Measurements from ENCODE around the gene MED15.
A peak's percentile ranks its signal among the peaks of the same experiment; 100 is the strongest.

Gene MED15

GRCh38 chr22:20567371-20567847, 60.0 kb downstream of the MED15 start:
- H3K9ac ChIP-seq (ENCODE audit: low read depth, low read length, poor library complexity, severe bottlenecking) = no peak overlapping the region
- no peaks in the 10 kb centered on the region; the same call in 1 of the 2 replicates for H3K79me2 ChIP-seq (ENCODE audit: insufficient read depth, low read length)
- H2AFZ ChIP-seq (ENCODE audit: low read length) = no peak overlapping the region
- H3K4me2 ChIP-seq (ENCODE audit: low read depth, low read length, poor library complexity, severe bottlenecking) = no peak overlapping the region
- no peaks in the 10 kb centered on the region for H3K27me3 ChIP-seq (ENCODE audit: insufficient read depth, low read length, poor library complexity, severe bottlenecking)
- H3K36me3 ChIP-seq (ENCODE audit: insufficient read depth, low read length) = peaks cover 71% of the 10 kb centered on the region; the same call in 1 of the 2 replicates
- no peaks in the 10 kb centered on the region for H3K9me3 ChIP-seq (ENCODE audit: insufficient read depth, low read depth, low read length)
- TF ChIP-seq EZH2phosphoT487 (IDR thresholded peaks at IDR 0.05; ENCODE audit: borderline replicate concordance) = no peak
- TF ChIP-seq CTCF (conservative IDR thresholded peaks at IDR 0.05; ENCODE audit: low read length) = no peak
- peaks cover 4% of the 10 kb centered on the region for H4K20me1 ChIP-seq (ENCODE audit: insufficient read depth, low read length, poor library complexity, severe bottlenecking)
- no peaks in the 10 kb centered on the region for H3K9me2 ChIP-seq (replicated peaks; ENCODE audit: low read depth, low read length)
- no peaks in the 10 kb centered on the region; the same call in 1 of the 2 replicates for H3F3A ChIP-seq (ENCODE audit: low read depth)
- H3K4me3 ChIP-seq (ENCODE audit: low read length, poor library complexity, severe bottlenecking) = no peak overlapping the region
- peaks cover 27% of the 10 kb centered on the region for H3K4me1 ChIP-seq (ENCODE audit: insufficient read depth, low read length, poor library complexity, severe bottlenecking)

DNA sequence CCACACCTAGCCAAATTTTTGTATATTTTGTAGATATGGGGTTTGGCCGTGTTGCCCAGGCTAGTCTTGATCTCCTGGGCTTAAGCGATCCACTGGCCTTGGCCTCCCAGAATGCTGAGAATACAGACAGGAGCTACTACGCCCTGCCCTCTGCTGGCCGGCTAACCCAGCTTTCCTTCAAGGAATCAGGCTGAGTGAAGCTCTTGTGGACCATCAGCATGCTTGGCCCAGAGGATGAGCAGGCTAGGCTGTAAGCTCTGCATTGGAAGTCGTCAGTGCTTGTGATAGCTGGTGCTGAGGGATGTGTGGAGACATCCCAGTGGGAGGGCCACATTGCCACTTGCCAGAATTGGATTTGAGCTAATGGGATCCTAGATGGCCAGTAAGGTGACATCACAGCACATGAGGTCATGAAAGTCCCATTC, 60.6 kb downstream of the MED15 start:
- Histone ChIP-seq H3K4me1 (ENCODE audit: insufficient read depth, low read length, poor library complexity, severe bottlenecking) (peaks cover 27% of the 10 kb centered on the region), H3K79me2 (ENCODE audit: insufficient read depth, low read length) (no peaks in the 10 kb centered on the region; the same call in 1 of the 2 replicates), H3K4me2 (ENCODE audit: low read depth, low read length, poor library complexity, severe bottlenecking) (no peak overlapping the region), H4K20me1 (ENCODE audit: insufficient read depth, low read length, poor library complexity, severe bottlenecking) (peaks cover 4% of the 10 kb centered on the region), H3K4me3 (ENCODE audit: low read length, poor library complexity, severe bottlenecking) (no peak overlapping the region), H3F3A (ENCODE audit: low read depth) (no peaks in the 10 kb centered on the region; the same call in 1 of the 2 replicates), H3K27me3 (ENCODE audit: insufficient read depth, low read length, poor library complexity, severe bottlenecking) (no peaks in the 10 kb centered on the region), H3K9me2 (replicated peaks; ENCODE audit: low read depth, low read length) (no peaks in the 10 kb centered on the region), H3K9ac (ENCODE audit: low read depth, low read length, poor library complexity, severe bottlenecking) (no peak overlapping the region), H2AFZ (ENCODE audit: low read length) (no peak overlapping the region), H3K9me3 (ENCODE audit: insufficient read depth, low read depth, low read length) (no peaks in the 10 kb centered on the region), H3K36me3 (ENCODE audit: insufficient read depth, low read length) (peaks cover 75% of the 10 kb centered on the region; the same call in 1 of the 2 replicates)
- TF ChIP-seq EZH2phosphoT487 (IDR thresholded peaks at IDR 0.05; ENCODE audit: borderline replicate concordance) (no peak), CTCF (conservative IDR thresholded peaks at IDR 0.05; ENCODE audit: low read length) (peak; percentile 30; the same call in 1 of the 2 replicates)

DNA sequence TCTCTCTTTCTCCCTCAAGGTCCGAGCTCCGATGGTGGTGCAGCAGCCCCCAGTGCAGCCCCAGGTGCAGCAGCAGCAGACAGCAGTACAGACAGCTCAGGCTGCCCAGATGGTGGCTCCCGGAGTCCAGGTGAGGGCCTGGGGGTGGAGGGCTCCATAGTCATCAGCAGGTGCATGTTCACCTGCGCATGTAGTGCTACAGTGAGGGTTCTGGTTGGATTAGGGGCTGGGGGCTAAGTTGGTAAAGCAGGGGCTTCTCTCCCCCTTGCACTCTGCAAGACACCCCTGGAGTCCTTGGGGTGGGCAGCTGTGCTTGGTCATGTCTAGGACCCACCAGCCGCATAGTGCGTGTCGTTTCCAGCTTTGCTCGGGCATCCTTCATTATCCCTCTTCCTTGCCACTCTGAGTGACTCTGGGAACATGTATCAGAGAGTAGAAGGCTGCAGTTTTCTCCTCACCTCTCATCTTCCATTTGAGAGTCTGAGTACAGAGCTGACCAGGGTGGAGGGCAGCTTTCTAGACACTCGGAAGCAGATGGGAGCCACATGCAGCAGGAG, 61.2 kb downstream of the MED15 start:
- Histone ChIP-seq H3K27me3 (ENCODE audit: insufficient read depth, low read length, poor library complexity, severe bottlenecking) (no peaks in the 10 kb centered on the region), H3F3A (ENCODE audit: low read depth) (no peaks in the 10 kb centered on the region), H3K9me2 (replicated peaks; ENCODE audit: low read depth, low read length) (no peaks in the 10 kb centered on the region), H4K20me1 (ENCODE audit: insufficient read depth, low read length, poor library complexity, severe bottlenecking) (peaks cover 4% of the 10 kb centered on the region), H3K79me2 (ENCODE audit: insufficient read depth, low read length) (no peaks in the 10 kb centered on the region; the same call in 1 of the 2 replicates), H3K9me3 (ENCODE audit: insufficient read depth, low read depth, low read length) (no peaks in the 10 kb centered on the region), H3K4me2 (ENCODE audit: low read depth, low read length, poor library complexity, severe bottlenecking) (peak overlapping the region; percentile 52), H3K36me3 (ENCODE audit: insufficient read depth, low read length) (peaks cover 75% of the 10 kb centered on the region; the same call in 1 of the 2 replicates), H2AFZ (ENCODE audit: low read length) (no peak overlapping the region), H3K9ac (ENCODE audit: low read depth, low read length, poor library complexity, severe bottlenecking) (no peak overlapping the region), H3K4me3 (ENCODE audit: low read length, poor library complexity, severe bottlenecking) (no peak overlapping the region), H3K4me1 (ENCODE audit: insufficient read depth, low read length, poor library complexity, severe bottlenecking) (peaks cover 27% of the 10 kb centered on the region)
- TF ChIP-seq CTCF (conservative IDR thresholded peaks at IDR 0.05; ENCODE audit: low read length) (no peak), EZH2phosphoT487 (IDR thresholded peaks at IDR 0.05; ENCODE audit: borderline replicate concordance) (no peak)
